DND-41 (cell line): ENCODE measurements around the gene DCHS1.

Source experiments
- ATAC-seq: fragments of 200-7000 bp; cut with Tn5 transposase; 3 replicates; pipeline ENCODE4 v1.9.1; 2021; ENCODE audit warnings: low read depth; ENCODE audit not compliant: insufficient read depth
- DNase-seq: peaks from one replicate; pipeline ENCODE4 v3.0.0-alpha.2; 2020
- H2AFZ ChIP-seq: 2 replicates; pipeline ENCODE4 v1.6.0; 2012; ENCODE audit warnings: low read depth, low read length
- H3K27ac ChIP-seq: 2 replicates; pipeline ENCODE4 v1.5.1; 2012; ENCODE audit warnings: low read length, inconsistent platforms
- H3K27me3 ChIP-seq: fragments of 200-600 bp; sonication (generic); 2 replicates; pipeline ENCODE4 v1.6.0; 2012; ENCODE audit warnings: low read length, mild to moderate bottlenecking, inconsistent platforms; ENCODE audit not compliant: insufficient read depth, poor library complexity
- H3K36me3 ChIP-seq: 2 replicates; pipeline ENCODE4 v1.5.1; 2012; ENCODE audit warnings: low read length, inconsistent platforms; ENCODE audit not compliant: insufficient read depth
- H3K4me1 ChIP-seq: 2 replicates; pipeline ENCODE4 v1.5.1; 2012; ENCODE audit warnings: mild to moderate bottlenecking, low read length; ENCODE audit not compliant: insufficient read depth
- H3K4me2 ChIP-seq: 2 replicates; pipeline ENCODE4 v1.6.0; 2012; ENCODE audit warnings: mild to moderate bottlenecking, moderate library complexity, low read length, inconsistent platforms; ENCODE audit not compliant: insufficient read depth
- H3K4me3 ChIP-seq, 2 experiments: fragments of 200-600 bp in 1 of 2; shearing (Covaris generic) in 1 of 2; 2 replicates each; pipeline ENCODE4 v1.5.1; 2012 to 2016; ENCODE audit warnings: inconsistent platforms in 2 of 2, low read length in 2 of 2, mild to moderate bottlenecking in 2 of 2, low read depth in 1 of 2, moderate library complexity in 1 of 2
- H3K79me2 ChIP-seq: 2 replicates; pipeline ENCODE4 v1.6.0; 2012; ENCODE audit warnings: low read length, inconsistent platforms; ENCODE audit not compliant: insufficient read depth
- H3K9ac ChIP-seq: 2 replicates; pipeline ENCODE4 v1.6.0; 2012; ENCODE audit warnings: low read depth, mild to moderate bottlenecking, inconsistent platforms, low read length, moderate library complexity
- H3K9me3 ChIP-seq: 2 replicates; pipeline ENCODE4 v1.5.1; 2012; ENCODE audit warnings: low read length, moderate library complexity, mild to moderate bottlenecking, inconsistent platforms; ENCODE audit not compliant: insufficient read depth, severe bottlenecking
- H4K20me1 ChIP-seq: 2 replicates; pipeline ENCODE4 v1.6.0; 2012; ENCODE audit warnings: low read length; ENCODE audit not compliant: insufficient read depth
- CTCF ChIP-seq: IDR thresholded peaks from 2 replicates; pipeline ENCODE4 v1.5.1; 2012; ENCODE audit warnings: borderline replicate concordance, low read length, moderate library complexity, mild to moderate bottlenecking; ENCODE audit not compliant: poor library complexity, severe bottlenecking; ENCODE audit errors: extremely low read depth
- EZH2 ChIP-seq: IDR thresholded peaks from 3 replicates; pipeline ENCODE4 v1.6.1; 2012; ENCODE audit warnings: borderline replicate concordance, low read depth, mild to moderate bottlenecking, moderate library complexity, low read length, inconsistent platforms; ENCODE audit not compliant: severe bottlenecking

DCHS1 gene

DNA sequence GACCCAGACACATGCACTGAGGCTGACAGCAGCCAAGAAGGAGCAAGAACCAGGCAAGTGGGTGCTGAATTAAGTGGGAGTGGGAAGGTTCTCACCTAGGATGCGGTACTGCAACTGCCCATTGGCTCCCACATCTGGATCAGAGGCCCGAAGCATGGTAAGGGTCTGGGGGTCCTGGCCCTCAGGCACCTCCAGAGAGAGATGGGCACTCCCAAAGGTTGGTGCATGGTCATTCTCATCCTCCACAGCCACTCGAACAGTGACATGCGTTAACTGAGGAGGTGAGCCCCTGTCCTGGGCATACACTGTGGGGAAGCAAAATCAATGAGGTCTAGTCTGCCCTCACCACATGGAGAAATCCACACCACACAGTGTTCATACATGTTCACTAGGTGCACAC, 27.1 kb downstream of the DCHS1 start:
- H3K4me1 ChIP-seq: peaks cover 9% of the 10 kb centered on the region
- no peak overlapping the region for H3K4me2 ChIP-seq
- no peaks in the 10 kb centered on the region for H4K20me1 ChIP-seq
- H2AFZ ChIP-seq: no peak overlapping the region
- H3K9me3 ChIP-seq: no peaks in the 10 kb centered on the region
- no peak for ATAC-seq
- no peak overlapping the region for H3K27ac ChIP-seq
- DNase-seq: no peak
- no peak overlapping the region for H3K4me3 ChIP-seq
- H3K27me3 ChIP-seq: no peaks in the 10 kb centered on the region
- TF ChIP-seq CTCF: no peak
- TF ChIP-seq EZH2: no peak
- H3K79me2 ChIP-seq: no peaks in the 10 kb centered on the region
- H3K36me3 ChIP-seq: no peaks in the 10 kb centered on the region
- H3K9ac ChIP-seq: no peak overlapping the region

DNA sequence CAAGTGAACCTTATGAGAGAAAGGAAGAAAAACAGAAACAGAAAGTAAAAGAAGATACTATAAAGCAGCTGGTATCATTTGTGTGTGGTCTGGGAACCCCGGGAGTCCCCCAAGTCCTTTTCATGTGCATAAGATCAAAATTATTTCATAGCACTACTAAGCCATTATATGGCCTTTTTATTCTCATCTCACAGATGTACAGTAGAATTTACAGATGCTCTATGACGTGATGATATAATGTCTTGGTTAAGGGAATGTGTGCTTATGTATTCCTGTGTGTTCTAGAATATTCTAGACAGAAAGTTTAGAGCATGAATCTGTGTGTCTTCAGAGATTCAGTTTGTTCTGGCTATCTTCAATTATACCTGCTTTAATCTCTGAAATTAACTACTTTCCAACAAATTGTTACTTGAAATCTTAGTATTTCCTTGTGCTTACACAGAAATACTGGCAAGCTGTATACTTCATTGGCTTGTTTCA, 27.8 kb downstream of the DCHS1 start:
- Histone ChIP-seq H3K4me1 (peaks cover 9% of the 10 kb centered on the region), H3K9ac (no peak overlapping the region), H3K27me3 (no peaks in the 10 kb centered on the region), H3K9me3 (no peaks in the 10 kb centered on the region), H2AFZ (no peak overlapping the region; the same call in 1 of the 2 replicates), H3K4me2 (peak overlapping the region; percentile 22; the same call in 1 of the 2 replicates), H3K79me2 (no peaks in the 10 kb centered on the region), H4K20me1 (no peaks in the 10 kb centered on the region), H3K4me3 (no peak overlapping the region), H3K27ac (no peak overlapping the region), H3K36me3 (no peaks in the 10 kb centered on the region)
- TF ChIP-seq EZH2: no peak
- TF ChIP-seq CTCF: no peak
- ATAC-seq (peak; percentile 72), DNase-seq (no peak)

DNA sequence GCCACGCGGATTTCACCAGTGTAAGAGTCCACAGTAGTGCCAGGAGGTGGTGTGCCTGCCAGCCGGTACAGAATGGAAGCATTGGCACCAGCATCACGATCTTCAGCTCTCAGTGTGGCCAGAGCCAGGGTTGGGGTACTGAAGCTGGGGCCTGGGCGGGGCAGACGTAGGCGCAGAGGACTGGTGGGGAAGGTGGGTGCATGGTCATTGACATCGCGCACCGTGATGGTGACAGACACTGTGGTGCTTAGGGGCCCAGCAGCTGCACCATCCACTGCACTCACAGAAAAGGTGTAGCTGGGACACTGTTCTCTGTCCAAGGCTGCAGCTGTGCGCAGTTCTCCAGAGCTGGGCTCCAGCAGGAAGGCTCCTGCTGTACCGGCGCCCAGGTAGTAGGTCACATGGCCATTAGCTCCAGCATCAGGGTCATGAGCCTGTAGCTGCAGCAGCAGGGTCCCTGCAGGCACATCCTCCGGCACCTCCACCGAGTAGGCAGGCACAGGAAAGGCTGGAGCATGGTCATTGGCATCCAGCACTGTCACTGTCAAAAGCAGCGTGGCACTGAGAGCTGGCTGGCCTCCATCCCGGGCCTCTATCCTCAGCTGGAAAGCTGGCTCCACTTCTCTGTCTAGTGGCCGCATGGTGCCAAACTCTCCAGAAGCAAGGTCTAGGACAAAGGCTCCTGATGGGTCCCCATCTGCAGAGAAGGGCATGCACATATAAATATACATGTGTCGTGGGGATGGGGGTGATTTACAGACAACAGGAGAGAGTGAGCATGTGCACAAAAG, 28.4 kb downstream of the DCHS1 start:
- DNase-seq (no peak), ATAC-seq (no peak)
- Histone ChIP-seq H3K27me3 (no peaks in the 10 kb centered on the region), H3K27ac (no peak overlapping the region), H3K9ac (no peak overlapping the region), H3K4me2 (peak overlapping the region; percentile 22; the same call in 1 of the 2 replicates), H2AFZ (peak overlapping the region; percentile 16; the same call in 1 of the 2 replicates), H3K4me3 (no peak overlapping the region), H3K36me3 (no peaks in the 10 kb centered on the region), H3K4me1 (peaks cover 9% of the 10 kb centered on the region), H4K20me1 (no peaks in the 10 kb centered on the region), H3K9me3 (no peaks in the 10 kb centered on the region), H3K79me2 (no peaks in the 10 kb centered on the region)
- TF ChIP-seq CTCF (no peak), EZH2 (no peak)
